GM12865 (cell line): ENCODE measurements around the gene TMEM120B.

Experiments
- DNase-seq: peaks from one replicate; pipeline ENCODE4 v3.0.0; 2010; ENCODE audit warnings: low read depth
- H3K4me3 ChIP-seq: 2 replicates; pipeline ENCODE4 v1.5.1; 2011; ENCODE audit warnings: mild to moderate bottlenecking, low read depth, low read length, control low read depth
- TF ChIP-seq, protein P1 (sequence below): IDR thresholded peaks from 2 replicates; pipeline ENCODE4 v1.5.1; 2011; ENCODE audit warnings: low read length, control low read depth, low read depth, inconsistent platforms; ENCODE audit not compliant: insufficient read depth; ENCODE audit errors: missing control alignments

Gene TMEM120B

DNA sequence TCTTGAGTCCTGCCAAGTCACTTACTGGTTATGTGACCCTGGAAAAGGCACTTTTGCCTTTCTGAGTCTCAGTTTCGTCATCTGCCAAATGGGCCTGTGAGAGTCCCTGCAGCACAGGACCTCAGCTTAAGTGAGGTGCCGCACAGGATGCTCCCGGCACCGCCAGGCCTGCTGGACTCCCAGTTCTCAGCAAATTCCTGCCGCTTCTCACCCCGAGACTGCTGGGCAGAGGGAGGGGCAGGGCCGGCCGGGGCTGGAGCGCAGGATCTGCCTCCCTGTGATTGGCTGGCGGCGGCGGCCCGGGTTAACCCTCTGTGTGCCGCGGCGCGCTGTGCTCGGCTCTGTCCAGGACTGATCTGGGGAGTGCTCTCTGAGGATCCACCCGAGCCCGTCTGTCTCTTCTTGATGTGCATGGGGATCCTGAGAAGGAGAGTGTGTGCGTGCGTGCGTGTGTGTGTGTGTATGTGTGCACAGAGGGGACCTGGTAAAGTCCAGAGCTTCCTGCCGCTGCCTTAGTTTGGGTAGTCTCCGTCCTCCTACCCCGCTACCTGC lies 99.8 kb downstream of the TMEM120B start:
- TF ChIP-seq, protein P1, sequence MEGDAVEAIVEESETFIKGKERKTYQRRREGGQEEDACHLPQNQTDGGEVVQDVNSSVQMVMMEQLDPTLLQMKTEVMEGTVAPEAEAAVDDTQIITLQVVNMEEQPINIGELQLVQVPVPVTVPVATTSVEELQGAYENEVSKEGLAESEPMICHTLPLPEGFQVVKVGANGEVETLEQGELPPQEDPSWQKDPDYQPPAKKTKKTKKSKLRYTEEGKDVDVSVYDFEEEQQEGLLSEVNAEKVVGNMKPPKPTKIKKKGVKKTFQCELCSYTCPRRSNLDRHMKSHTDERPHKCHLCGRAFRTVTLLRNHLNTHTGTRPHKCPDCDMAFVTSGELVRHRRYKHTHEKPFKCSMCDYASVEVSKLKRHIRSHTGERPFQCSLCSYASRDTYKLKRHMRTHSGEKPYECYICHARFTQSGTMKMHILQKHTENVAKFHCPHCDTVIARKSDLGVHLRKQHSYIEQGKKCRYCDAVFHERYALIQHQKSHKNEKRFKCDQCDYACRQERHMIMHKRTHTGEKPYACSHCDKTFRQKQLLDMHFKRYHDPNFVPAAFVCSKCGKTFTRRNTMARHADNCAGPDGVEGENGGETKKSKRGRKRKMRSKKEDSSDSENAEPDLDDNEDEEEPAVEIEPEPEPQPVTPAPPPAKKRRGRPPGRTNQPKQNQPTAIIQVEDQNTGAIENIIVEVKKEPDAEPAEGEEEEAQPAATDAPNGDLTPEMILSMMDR, result no peak
- peak overlapping the region; percentile 73 for H3K4me3 ChIP-seq
- DNase-seq, result peak; percentile 48

DNA sequence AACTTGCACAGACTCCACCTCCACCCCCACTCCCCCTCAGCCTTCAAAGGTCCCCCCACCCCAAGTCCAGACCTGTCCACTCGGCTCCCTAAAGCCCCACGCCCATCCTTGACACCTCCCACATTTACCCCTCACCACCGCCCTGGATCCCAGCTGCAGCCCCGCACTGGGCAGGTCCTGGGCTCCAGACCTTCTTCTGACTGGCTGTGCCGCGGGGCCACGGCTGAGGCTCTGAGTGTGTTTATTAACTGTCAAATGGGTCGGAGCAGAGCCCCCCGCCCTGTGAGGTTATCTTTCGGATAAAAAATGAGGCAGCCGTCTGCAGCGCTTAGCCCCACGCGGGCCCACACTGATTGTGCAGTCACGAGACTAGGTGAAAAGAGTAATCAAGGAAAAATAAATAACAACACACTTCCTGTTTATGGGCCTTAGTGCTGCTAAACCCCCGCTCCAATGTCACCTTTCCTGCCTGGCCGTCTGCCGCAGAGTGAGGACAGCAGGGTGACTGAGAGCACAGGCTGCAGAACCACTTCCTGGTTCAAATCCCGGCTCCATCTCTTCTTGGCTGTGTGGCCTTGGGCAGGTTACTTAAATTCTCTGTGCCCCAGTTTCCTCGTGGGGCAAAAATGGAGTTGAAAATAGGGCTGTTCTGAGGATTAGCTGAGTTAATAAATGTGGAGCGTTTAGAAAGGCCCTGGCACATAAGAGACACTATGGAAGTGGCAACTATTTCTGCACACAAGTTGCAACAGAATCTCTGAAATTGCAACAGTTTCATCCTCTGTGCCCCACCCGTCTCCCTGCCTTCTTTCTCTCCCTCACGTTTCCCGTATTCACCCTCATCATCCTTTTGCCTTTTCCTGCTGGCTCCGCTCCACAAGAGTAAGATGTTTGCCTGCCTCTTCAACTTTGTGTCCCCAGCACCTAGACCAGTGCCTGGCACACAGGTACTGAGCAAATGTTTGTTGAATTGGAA lies 100.7 kb downstream of the TMEM120B start:
- H3K4me3 ChIP-seq, result no peak overlapping the region; the same call in 1 of the 2 replicates
- TF ChIP-seq, protein P1, result no peak
- no peak for DNase-seq

DNA sequence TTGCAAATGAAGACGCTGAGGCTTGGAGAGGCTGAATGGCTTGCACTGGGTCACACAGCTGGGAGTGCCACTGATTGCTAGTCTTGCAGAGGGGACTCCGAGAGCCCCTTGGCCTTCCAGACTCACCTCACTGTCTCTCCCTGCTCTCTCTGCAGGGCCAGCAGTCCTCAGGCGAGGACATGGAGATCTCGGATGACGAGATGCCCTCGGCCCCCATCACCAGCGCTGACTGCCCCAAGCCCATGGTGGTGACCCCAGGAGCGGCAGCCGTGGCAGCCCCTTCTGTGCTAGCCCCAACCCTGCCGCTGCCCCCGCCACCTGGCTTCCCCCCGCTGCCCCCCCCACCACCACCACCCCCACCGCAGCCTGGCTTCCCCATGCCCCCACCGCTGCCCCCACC lies 101.4 kb downstream of the TMEM120B start:
- H3K4me3 ChIP-seq, result no peak overlapping the region
- TF ChIP-seq, protein P1, result no peak
- no peak for DNase-seq

DNA sequence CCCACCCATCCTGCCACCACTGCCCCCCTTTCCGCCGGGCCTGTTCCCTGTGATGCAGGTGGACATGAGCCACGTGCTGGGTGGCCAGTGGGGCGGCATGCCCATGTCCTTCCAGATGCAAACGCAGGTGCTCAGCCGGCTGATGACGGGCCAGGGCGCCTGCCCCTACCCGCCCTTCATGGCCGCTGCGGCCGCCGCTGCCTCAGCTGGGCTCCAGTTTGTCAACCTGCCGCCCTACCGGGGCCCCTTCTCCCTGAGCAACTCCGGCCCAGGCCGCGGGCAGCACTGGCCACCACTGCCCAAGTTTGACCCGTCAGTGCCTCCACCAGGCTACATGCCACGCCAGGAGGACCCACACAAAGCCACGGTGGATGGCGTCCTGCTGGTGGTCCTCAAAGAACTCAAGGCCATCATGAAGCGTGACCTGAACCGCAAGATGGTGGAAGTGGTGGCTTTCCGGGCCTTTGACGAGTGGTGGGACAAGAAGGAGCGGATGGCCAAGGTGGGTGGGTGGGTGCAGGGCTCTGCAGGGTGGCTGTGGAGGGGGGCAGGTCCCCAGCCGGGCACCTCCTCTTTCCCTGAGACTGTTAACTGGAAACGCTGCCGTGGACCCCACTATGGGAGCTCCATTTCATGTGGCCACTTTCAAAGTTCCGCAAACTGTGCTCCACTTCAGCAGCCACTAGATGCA lies 102.0 kb downstream of the TMEM120B start:
- H3K4me3 ChIP-seq, result no peak overlapping the region
- no peak for DNase-seq
- TF ChIP-seq, protein P1, result no peak

DNA sequence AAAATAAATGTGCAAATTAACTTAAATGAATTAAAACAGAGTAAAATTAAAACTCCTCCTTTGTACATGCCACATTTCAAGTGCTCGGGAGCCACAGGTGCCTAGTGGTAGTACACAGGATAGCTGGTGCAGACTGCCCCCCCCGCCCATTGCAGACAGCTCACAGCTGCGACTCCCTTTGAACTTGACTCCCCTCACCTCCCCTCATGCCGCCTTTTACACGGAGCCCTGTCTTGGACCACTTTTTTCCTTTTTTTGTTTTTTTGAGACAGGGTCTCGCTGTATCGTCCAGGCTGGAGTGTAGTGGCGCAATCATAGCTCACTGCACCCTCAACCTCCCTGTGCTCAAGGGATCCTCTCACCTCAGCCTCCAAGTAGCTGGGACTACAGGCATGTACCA lies 102.7 kb downstream of the TMEM120B start:
- DNase-seq, result no peak
- TF ChIP-seq, protein P1, result no peak
- no peak overlapping the region for H3K4me3 ChIP-seq

DNA sequence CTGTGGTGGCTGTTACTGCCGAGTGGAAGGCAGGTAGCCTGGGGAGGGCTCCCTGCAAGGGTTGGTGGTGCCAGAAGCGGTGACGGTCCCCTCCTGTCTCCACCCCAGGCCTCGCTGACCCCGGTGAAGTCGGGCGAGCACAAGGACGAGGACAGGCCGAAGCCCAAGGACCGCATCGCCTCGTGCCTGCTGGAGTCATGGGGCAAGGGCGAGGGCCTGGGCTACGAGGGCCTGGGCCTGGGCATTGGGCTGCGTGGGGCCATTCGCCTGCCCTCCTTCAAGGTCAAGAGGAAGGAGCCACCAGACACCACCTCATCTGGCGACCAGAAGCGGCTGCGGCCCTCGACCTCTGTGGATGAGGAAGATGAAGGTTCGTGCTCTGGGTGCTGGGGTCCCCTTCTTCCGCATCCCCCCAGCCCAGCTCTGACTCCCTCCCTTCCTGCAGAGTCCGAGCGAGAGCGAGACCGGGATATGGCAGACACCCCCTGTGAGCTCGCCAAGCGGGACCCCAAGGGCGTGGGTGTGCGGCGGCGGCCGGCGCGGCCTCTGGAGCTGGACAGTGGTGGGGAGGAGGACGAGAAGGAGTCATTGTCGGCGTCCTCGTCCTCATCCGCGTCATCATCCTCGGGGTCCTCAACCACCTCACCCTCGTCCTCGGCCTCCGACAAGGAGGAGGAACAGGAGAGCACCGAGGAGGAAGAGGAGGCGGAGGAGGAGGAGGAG lies 104.5 kb downstream of the TMEM120B start:
- TF ChIP-seq, protein P1, result no peak

More for the DNA sequence above, 104.5 kb downstream of the TMEM120B start:
- no peak for DNase-seq
- no peak overlapping the region for H3K4me3 ChIP-seq
